Left lung (tissue), 14 donors: ENCODE measurements around the gene PDIA2. TPM values are rescaled to one million over a fixed set of nuclear protein-coding genes. Genes with fewer than 3 reads are reported as not detected.

ENCODE experiments used
- ATAC-seq: fragments of 200-7000 bp; cut with Tn5 transposase; one replicate; pipeline ENCODE4 v1.9.1; 2020; ENCODE audit warnings: moderate library complexity
- DNase-seq, 4 donors: peaks; one replicate each; pipeline ENCODE4 v3.0.0-alpha.2; 2013 to 2020
- H3K27ac ChIP-seq, 2 donors: fragments of 200-600 bp; sonication (generic) in 1 of 2; one replicate each; pipeline versions ENCODE4 v1.5.0 to v1.8.0; 2020 to 2021
- H3K27me3 ChIP-seq, 2 donors: fragments of 200-600 bp; sonication (generic) in 1 of 2; one replicate each; pipeline versions ENCODE4 v1.5.0 to v1.8.0; 2020 to 2021
- H3K36me3 ChIP-seq, 2 donors: fragments of 200-600 bp; sonication (generic) in 1 of 2; one replicate each; pipeline versions ENCODE4 v1.5.0 to v1.8.0; 2020 to 2021
- H3K4me1 ChIP-seq, 2 donors: fragments of 200-600 bp; one replicate each; pipeline ENCODE4 v1.8.0; 2021
- H3K4me3 ChIP-seq, 2 donors: fragments of 200-600 bp; sonication (generic) in 1 of 2; one replicate each; pipeline versions ENCODE4 v1.5.0 to v1.8.0; 2020 to 2021; ENCODE audit warnings: mild to moderate bottlenecking in 1 of 2
- H3K9me3 ChIP-seq, 2 donors: fragments of 200-600 bp; sonication (generic) in 1 of 2; one replicate each; pipeline versions ENCODE4 v1.5.0 to v1.8.0; 2020 to 2021
- CTCF ChIP-seq, 2 donors: fragments of 200-600 bp; sonication (generic) in 1 of 2; IDR thresholded peaks; one replicate each; pipeline versions ENCODE4 v1.5.0 to v1.8.0; 2021; ENCODE audit warnings: antibody characterized with exemption in 2 of 2
- intact Hi-C, 2 donors: fragments of 100-400 bp; cut with DNase I; formaldehyde crosslinking; loops; one replicate each; pipeline versions ENCODE4 v1.11.2 to v1.14.2; 2022
- long read RNA-seq, 12 donors: library from polyadenylated mRNA in 2 of 12; unstranded in 2 of 12; transcript quantifications; one replicate each; pipeline ENCODE4 v2.0.0 and lab custom pipeline, GENCODE V29; 2019 to 2026
- polyA plus RNA-seq, 6 donors: library from polyadenylated mRNA; unstranded; fragments of 120-200 nt; gene quantifications; one replicate each; pipeline ENCODE4 v1.2.1, GENCODE V29; 2013; ENCODE audit not compliant: insufficient read length in 6 of 6
- total RNA-seq, 2 donors: library from RNA; stranded (reverse); fragmentation: NEBNext Ultra II Directional; extraction: Animal tissue kit (Norgen Biotek cat#: 25700); gene quantifications; one replicate each; pipeline ENCODE4 v1.2.1, GENCODE V29; 2021
- donor health status: DM: no; HTN: yes; CAD: no.
- donor health status: DM: no; HTN: no; CAD: no.

The PDIA2 gene
- total RNA-seq, result under 1 TPM; 0.32 to 0.60 TPM
- 1 to 10 TPM in 1 of 6 donors, under 1 TPM in 5; 0.29 to 1.2 (median 0.67) TPM for polyA plus RNA-seq
- long read RNA-seq, donor 1, partial matches to known transcripts, result 13 of 13 reads
- long read RNA-seq, donor 1, other reads (novel, unspliced or antisense), result 0 of 13 reads
- long read RNA-seq, donor 2, result 0 reads
- long read RNA-seq, donor 3, result 0 reads
- long read RNA-seq, donor 4, result 0 reads
- long read RNA-seq, donor 5, result 0 reads
- long read RNA-seq, donor 6, result 0 reads
- long read RNA-seq, donor 7, result 0 reads
- long read RNA-seq, donor 8, result 0 reads
- long read RNA-seq, donor 9, result 0 reads
- long read RNA-seq, donor 10, partial matches to known transcripts, result 0 of 1 reads
- long read RNA-seq, donor 10, other reads (novel, unspliced or antisense), result 0 of 1 reads
- long read RNA-seq, donor 11, result 0 reads
- long read RNA-seq, donor 12, result 0 reads

GRCh38 chr16:283033-283805 is at the start of gene PDIA2:
Gene PDIA2, plus strand, starts transcription at chr16:283164. Its CDS starts 6 bp downstream, at chr16:283170.
- Histone ChIP-seq H3K4me1 (peaks cover 6 to 9% of the 10 kb centered on the region in 2 donors), H3K36me3 (peaks cover 0 to 19% of the 10 kb centered on the region in 2 donors), H3K27me3 (peaks cover 17 to 52% of the 10 kb centered on the region in 2 donors), H3K9me3 (no peaks in the 10 kb centered on the region), H3K4me3 (no peak within 1 kb of the TSS), H3K27ac (no peak within 1 kb of the TSS)
- no peak for DNase-seq
- intact Hi-C loops, result no loop called here
- no peak for TF ChIP-seq CTCF (IDR thresholded peaks at IDR 0.05)
- ATAC-seq, result no peak

GRCh38 chr16:234468-235305 is 48.3 kb upstream of the PDIA2 start, which contains the start of gene FAM234A:
Gene FAM234A, plus strand, starts transcription at chr16:234821. Its CDS starts 19,593 bp downstream, at chr16:254414.
- no peaks in the 10 kb centered on the region for H3K9me3 ChIP-seq
- intact Hi-C loops, result no loop called here
- H3K4me3 ChIP-seq, result peak within 1 kb of the TSS; percentile 63 to 88
- peaks cover under 1 to 10% of the 10 kb centered on the region in 2 donors for H3K4me1 ChIP-seq
- peak within 1 kb of the TSS; percentile 93 to 99 for H3K27ac ChIP-seq
- ATAC-seq (peak; percentile 97), DNase-seq (peak; percentile 92 to 97 (median 95))
- no peaks in the 10 kb centered on the region for H3K27me3 ChIP-seq
- peak in 1 of 2 donors; percentile 32 for TF ChIP-seq CTCF (IDR thresholded peaks at IDR 0.05)
- H3K36me3 ChIP-seq, result no peaks in the 10 kb centered on the region

GRCh38 chr16:239948-240277 is 43.1 kb upstream of the PDIA2 start:
- intact Hi-C loops, result no loop called here
- Histone ChIP-seq H3K36me3 (no peaks in the 10 kb centered on the region), H3K4me1 (peaks cover 0 to 33% of the 10 kb centered on the region in 2 donors), H3K27me3 (no peaks in the 10 kb centered on the region), H3K27ac (peak overlapping the region; percentile 5 to 8), H3K4me3 (no peak overlapping the region), H3K9me3 (no peaks in the 10 kb centered on the region)
- TF ChIP-seq CTCF (IDR thresholded peaks at IDR 0.05), result no peak
- DNase-seq (no peak), ATAC-seq (no peak)

GRCh38 chr16:240559-240958 is 42.4 kb upstream of the PDIA2 start:
- Histone ChIP-seq H3K9me3 (no peaks in the 10 kb centered on the region), H3K36me3 (no peaks in the 10 kb centered on the region), H3K4me1 (peaks cover 0 to 32% of the 10 kb centered on the region in 2 donors), H3K27ac (peak overlapping the region in 1 of 2 donors; percentile 8), H3K27me3 (no peaks in the 10 kb centered on the region), H3K4me3 (no peak overlapping the region)
- intact Hi-C loops, result no loop called here
- no peak for TF ChIP-seq CTCF (IDR thresholded peaks at IDR 0.05)
- no peak for ATAC-seq
- no peak for DNase-seq
